NCI-H446 treated with DMSO at 0.1 percent for 48 hours (cell line): ENCODE data around the gene IZUMO4.
"Not testable (repeated sequence)": the region's sequence is repeated elsewhere in the genome, so short reads cannot be mapped to it uniquely, and the experiment has no call there.

Experiments used
- DNase-seq: peaks from one replicate; lab custom pipeline; 2025; lab: John Stamatoyannopoulos, UW

The IZUMO4 gene

GRCh38 chr19:2123682-2124387 is 27.1 kb downstream of the IZUMO4 start:
- DNase-seq = no peak

GRCh38 chr19:2126879-2127518 is 30.3 kb downstream of the IZUMO4 start:
- no peak for DNase-seq

DNA sequence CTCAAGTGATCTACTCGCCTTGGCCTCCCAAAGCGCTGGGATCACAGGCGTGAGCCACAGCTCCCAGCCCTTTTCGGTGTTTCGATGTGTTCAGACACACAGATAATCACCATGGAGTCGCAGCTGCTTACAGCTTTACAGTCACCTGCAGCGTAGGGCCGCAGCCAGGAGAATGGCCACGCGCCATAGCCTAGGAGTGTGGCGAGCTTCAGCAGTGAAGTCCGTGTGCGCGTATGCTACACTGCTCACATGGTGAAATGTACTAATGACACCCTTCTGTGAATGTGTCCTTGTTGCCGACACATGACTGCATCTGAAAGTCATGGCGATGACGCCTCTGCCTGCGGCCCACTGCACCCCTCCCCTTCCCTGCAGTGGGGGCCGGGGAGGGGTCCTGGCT is 31.0 kb downstream of the IZUMO4 start:
- no peak for DNase-seq

DNA sequence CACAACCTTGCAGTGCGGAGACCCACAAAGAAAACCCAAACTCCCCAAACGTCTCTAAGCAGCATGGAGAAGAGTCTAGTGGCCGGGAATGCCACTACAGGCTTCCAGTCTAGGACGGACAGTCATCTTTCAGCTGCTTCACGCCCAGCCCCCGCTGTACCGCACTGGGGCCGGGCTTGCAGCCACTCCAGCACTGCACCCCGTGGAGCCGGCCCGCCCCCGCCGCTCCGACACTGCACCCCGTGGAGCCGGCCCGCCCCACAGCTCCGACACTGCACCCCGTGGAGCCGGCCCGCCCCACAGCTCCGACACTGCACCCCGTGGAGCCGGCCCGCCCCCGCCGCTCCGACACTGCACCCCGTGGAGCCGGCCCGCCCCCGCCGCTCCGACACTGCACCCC is 31.5 kb downstream of the IZUMO4 start:
- DNase-seq = not testable (repeated sequence)

GRCh38 chr19:2129022-2129421 is 32.3 kb downstream of the IZUMO4 start:
- DNase-seq = no peak

DNA sequence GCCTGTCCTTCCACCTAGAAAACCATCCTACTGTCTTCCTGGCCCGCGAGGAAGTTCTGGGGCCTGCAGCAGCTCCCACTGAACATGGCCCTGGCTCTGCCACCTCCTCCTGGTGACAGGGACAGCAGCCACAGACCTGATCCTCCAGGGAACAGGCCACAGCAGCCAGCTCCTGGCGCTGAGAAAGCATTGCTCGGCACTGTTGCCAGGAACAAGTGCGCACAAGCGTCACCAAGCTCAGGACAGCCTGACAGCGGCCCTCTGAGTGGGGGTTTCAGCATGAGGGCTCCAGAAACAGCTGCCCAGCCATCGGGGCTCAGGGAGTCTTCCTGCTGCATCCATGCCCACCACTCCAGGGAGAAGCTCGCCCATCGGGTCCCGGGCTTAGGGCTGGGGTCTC is 32.8 kb downstream of the IZUMO4 start:
- no peak for DNase-seq

- no peak for DNase-seq
These were observed 33.4 kb downstream of the IZUMO4 start for GRCh38 chr19:2129892-2130770.

- not testable (repeated sequence) for DNase-seq
These were observed 34.6 kb downstream of the IZUMO4 start for GRCh38 chr19:2131012-2131975.

DNA sequence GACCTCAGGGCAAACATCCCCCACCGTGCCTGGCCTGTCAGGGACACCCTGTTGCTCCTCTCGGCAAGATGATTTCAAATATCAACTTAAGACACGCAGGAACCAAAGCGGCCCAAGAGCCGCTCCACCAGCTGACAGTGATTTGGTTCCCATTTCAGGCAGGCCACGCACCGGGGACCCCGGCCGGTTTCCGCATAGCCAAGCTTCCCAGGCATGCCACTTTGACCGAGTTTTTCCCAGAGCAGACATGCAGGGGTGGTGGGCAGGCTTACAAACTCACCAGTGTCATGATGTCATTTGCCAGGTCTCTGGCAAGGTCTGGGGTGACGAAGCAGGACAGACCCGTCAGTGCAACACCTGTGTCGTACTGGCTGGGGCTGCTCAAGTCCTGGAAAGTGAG is 35.5 kb downstream of the IZUMO4 start:
- no peak for DNase-seq

DNA sequence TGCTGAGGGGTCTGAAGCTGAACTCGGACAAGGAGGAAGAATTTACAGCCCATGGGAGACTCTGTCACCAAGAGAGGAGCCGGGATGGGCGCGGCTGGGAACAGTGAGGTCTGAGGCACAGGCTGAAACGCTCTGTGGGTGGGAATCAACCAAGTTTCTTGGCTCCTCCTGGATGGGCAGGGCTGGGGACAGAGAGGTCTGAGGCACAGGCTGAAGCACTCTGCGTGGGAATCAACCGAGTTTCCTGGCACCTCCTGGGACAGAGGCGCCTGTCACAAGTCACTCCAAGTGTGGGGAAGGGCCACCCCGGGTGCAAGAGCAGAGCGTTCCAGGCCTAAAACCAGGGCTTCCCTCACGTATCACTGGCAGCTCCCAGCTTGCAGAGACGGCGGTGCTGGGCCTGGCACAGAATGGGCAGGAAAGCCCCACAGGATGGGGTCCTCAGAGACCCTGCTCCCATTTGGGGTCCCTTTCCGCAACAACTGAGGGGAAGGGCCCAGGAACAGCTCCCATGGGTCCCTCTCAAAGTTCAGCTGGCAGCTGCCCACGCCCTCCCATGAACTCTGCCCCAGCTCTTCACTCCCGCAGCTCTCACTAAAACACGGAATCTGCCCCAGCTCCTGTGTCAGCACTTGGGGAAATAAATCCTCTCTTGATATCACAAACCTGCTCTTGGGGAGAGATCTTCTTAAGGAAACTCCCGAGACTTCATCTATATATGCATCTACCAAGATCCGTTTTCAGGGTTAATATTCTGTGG is 36.2 kb downstream of the IZUMO4 start:
- DNase-seq = no peak

DNA sequence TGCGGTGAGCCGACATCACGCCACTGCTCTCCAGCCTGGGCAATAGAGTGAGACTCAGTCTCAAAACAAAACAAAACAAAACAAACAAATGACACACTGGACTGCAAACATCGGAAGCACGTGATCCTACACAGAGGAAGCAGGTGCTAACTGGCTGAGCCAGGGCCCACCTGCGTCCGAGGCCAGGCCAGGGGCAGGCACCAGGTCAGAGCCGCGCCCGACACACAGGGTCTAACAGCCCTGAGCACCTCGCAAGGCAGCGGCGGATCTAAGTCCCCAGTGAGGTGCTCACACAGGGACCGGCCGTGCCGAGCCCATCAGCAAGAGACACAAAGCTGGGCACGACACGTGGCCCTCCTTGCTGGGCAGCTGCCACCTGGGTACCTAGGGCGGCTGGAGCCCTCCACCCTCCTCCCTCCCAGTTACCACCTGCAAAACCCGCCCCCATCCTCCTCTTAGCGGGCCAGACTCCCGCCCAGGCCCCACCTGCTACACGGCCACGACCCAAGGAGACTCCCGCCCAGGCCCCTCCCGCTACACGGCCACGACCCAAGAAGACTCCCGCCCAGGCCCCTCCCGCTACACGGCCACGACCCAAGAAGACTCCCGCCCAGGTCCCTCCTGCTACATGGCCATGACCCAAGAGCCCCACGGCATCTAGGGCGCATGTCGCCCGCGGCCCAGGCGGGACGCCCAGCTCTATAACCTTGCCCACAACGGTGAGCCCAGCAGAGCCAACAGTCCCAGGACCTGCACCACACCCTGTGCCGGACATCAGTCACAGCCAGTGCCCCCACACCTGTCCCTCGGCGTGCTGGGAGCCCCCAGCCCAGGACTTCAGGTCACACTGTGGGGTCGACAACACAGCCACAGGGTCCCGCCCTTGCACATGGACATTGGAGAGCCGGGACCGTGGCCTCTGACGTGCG is 39.0 kb downstream of the IZUMO4 start:
- DNase-seq = no peak

DNA sequence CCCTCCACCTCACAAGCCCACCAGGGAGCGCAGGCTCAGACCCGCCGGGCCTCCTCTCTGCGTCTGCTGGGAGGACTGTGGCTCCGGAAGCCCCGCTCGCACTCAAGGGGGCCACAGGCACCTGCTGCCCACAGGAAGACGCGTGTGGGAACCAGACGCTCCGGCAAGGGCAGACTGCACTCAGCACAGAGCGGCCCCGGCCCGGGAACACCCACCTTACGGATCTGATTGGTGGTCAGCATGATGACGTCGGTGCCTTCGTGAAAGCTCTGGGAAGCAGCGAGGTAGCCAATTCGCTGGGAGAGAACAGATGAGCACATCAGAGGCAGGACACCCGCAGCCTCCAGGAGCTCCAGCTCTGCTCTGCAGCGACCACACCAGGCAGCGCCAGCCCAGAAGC is 40.1 kb downstream of the IZUMO4 start:
- DNase-seq = no peak

GRCh38 chr19:2138061-2138728 is 41.5 kb downstream of the IZUMO4 start:
- no peak for DNase-seq

DNA sequence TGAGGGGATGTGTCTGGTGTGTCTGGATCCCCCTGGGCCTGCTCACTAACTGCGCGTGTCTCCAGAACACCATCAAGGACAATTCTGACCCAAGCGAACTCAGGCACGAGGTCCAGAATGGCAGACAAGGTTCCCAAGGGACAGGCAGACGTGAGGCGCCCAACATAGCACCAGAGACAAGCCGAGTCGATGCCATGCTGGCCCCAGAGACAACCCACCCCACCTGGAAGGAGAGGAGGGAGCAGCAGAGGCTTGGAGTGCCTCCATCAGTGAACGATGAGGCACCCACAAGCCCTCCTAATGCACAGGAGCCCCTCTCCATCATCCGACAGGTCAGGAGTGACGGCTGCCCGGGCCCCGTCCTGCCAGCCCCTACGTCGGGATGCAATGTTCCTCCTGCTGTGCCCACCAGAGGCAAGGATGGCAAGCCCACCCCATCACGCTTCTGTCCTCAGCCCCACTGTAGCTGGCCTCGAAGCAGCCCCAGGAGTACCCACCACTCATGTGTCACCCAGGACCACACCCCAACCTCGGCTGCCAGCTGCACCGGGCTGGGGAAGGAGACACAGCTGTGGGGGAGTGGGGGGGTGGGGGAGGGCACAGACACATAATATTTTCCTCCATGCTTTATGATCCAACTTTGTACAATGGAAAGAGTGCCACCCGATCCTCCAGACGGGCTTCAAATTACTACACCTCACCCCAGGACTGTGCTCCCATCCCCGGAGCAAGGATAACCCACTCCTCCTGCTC is 42.8 kb downstream of the IZUMO4 start:
- no peak for DNase-seq

- DNase-seq = no peak
These were observed 43.4 kb downstream of the IZUMO4 start for GRCh38 chr19:2140138-2140569.

GRCh38 chr19:2142173-2142829 is 45.6 kb downstream of the IZUMO4 start:
- no peak for DNase-seq

DNA sequence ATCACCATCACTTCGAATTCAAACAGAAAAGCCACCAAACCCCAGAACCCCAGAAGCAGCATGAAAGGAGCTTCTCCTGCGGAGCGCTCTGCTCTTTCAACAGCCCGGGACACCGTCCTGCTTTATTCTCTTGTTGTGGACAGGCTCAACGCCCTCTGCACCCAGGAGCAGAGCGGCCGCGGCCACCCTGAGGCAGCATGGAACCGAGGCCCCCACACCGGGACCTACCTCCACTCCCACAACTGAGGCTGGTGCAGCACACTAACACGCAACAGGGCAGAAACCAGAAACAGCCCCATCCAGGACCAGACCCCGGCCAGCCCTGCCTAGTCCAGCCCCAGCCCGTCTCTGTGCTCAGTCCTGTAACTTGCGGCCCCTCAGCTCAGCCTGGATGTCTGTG is 47.5 kb downstream of the IZUMO4 start:
- no peak for DNase-seq

GRCh38 chr19:2145831-2146241 is 49.1 kb downstream of the IZUMO4 start:
- no peak for DNase-seq
